GM18873 (cell line): ENCODE results near the gene SLC27A3.
"Not testable (repeated sequence)": the region's sequence is repeated elsewhere in the genome, so short reads cannot be mapped to it uniquely, and the experiment has no call there.

Experiments
- ATAC-seq: cut with Tn5 transposase; IDR thresholded peaks from one replicate; pipeline ENCODE4 v1.9.1; 2021; ENCODE audit warnings: mild to moderate bottlenecking, moderate library complexity, moderate number of reproducible peaks; ENCODE audit not compliant: unreplicated experiment, low FRiP score

The SLC27A3 gene

GRCh38 chr1:153754266-153754665, 20.9 kb upstream of the SLC27A3 start:
- ATAC-seq: no peak

GRCh38 chr1:153760440-153760839, 14.8 kb upstream of the SLC27A3 start:
- no peak for ATAC-seq

- ATAC-seq: no peak
These were observed 11.6 kb upstream of the SLC27A3 start for GRCh38 chr1:153763365-153764225.

GRCh38 chr1:153764310-153764709, 10.9 kb upstream of the SLC27A3 start:
- no peak for ATAC-seq

- not testable (repeated sequence) for ATAC-seq
These were observed 8.5 kb upstream of the SLC27A3 start for GRCh38 chr1:153766663-153767062.

GRCh38 chr1:153767519-153767918, 7.7 kb upstream of the SLC27A3 start:
- ATAC-seq: no peak

- ATAC-seq: no peak
These were observed 6.7 kb upstream of the SLC27A3 start for GRCh38 chr1:153768316-153769181.

GRCh38 chr1:153769221-153769620, 6.0 kb upstream of the SLC27A3 start:
- ATAC-seq: no peak

GRCh38 chr1:153770797-153771196, 4.4 kb upstream of the SLC27A3 start:
- ATAC-seq: no peak

- ATAC-seq: no peak
These were observed 3.9 kb upstream of the SLC27A3 start for GRCh38 chr1:153771261-153771660.

- ATAC-seq: no peak
These were observed 3.2 kb upstream of the SLC27A3 start for GRCh38 chr1:153771841-153772593.

GRCh38 chr1:153773096-153773921, 1.9 kb upstream of the SLC27A3 start:
- no peak for ATAC-seq

- no peak for ATAC-seq
These were observed 1.1 kb upstream of the SLC27A3 start for GRCh38 chr1:153774026-153774595.

GRCh38 chr1:153775458-153776327, 486 bp downstream of the SLC27A3 start:
- no peak for ATAC-seq

- ATAC-seq: no peak
These were observed 1.1 kb downstream of the SLC27A3 start for GRCh38 chr1:153776352-153776751.

- ATAC-seq: no peak
These were observed 1.7 kb downstream of the SLC27A3 start for GRCh38 chr1:153776845-153777370.

- ATAC-seq: no peak
These were observed 2.4 kb downstream of the SLC27A3 start for GRCh38 chr1:153777648-153778047.

- ATAC-seq: no peak
These were observed 3.0 kb downstream of the SLC27A3 start for GRCh38 chr1:153778051-153778823.
